ENCODE data around the gene CDH23. TPM values are rescaled to one million over a fixed set of nuclear protein-coding genes. Genes with fewer than 3 reads are reported as not detected.
"Not testable (repeated sequence)": the region's sequence is repeated elsewhere in the genome, so short reads cannot be mapped to it uniquely, and the experiment has no call there.

CDH23 gene
- polyA plus RNA-seq, 1 experiment = 0.01 TPM

DNA sequence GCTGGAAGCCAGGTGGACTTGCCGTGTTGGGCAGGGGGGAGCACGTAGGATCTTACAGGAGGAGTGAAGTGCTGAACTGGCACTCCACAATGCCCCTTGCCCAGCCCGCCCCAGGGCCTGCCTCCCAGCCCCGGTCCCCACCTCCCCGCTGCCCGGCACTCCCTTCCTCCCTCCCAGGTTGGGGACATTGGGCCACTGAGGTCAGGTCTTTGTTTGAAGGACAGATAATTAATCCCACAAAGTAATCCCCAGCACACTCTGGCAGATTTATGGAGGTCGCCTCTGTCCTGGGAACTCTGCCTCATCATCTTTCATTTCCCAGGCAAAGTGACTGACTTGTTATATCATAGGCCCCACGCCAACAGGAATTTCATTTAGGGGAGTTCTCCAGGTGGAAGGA lies 200.0 kb downstream of the CDH23 start:
- DNase-seq (ENCODE audit: low read depth, low spot score) = no peak
- no peak overlapping the region for H3K27ac ChIP-seq (ENCODE audit: low read depth, low read length)
- CTCF ChIA-PET = interaction anchor here (1.3 kb wide), 1 partner anchor 27 kb away, joined by 3 read pairs; no protein-coding TSS in a partner anchor

GRCh38 chr10:71597821-71598498 lies 201.2 kb downstream of the CDH23 start:
- H3K27ac ChIP-seq (ENCODE audit: low read depth, low read length) = no peak overlapping the region
- no peak for DNase-seq (ENCODE audit: low read depth, low spot score)
- no peaks in the 10 kb centered on the region for H3K9me3 ChIP-seq (ENCODE audit: control insufficient read depth, insufficient read depth, low read length)
- TF ChIP-seq, protein P1, sequence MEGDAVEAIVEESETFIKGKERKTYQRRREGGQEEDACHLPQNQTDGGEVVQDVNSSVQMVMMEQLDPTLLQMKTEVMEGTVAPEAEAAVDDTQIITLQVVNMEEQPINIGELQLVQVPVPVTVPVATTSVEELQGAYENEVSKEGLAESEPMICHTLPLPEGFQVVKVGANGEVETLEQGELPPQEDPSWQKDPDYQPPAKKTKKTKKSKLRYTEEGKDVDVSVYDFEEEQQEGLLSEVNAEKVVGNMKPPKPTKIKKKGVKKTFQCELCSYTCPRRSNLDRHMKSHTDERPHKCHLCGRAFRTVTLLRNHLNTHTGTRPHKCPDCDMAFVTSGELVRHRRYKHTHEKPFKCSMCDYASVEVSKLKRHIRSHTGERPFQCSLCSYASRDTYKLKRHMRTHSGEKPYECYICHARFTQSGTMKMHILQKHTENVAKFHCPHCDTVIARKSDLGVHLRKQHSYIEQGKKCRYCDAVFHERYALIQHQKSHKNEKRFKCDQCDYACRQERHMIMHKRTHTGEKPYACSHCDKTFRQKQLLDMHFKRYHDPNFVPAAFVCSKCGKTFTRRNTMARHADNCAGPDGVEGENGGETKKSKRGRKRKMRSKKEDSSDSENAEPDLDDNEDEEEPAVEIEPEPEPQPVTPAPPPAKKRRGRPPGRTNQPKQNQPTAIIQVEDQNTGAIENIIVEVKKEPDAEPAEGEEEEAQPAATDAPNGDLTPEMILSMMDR (IDR thresholded peaks at IDR 0.05; ENCODE audit: low read depth, low read length) = no peak
- ChIA-PET CTCF (interaction anchor here (0.8 to 1.3 kb wide), 2 partner anchors 11 to 28 kb away, joined by 3 to 9 read pairs; no protein-coding TSS in a partner anchor), POLR2A (no interaction called here)
- H3K4me3 ChIP-seq (ENCODE audit: low read depth, low read length) = no peak overlapping the region
- H3K27me3 ChIP-seq (ENCODE audit: control insufficient read depth, insufficient read depth, low read length) = no peaks in the 10 kb centered on the region

More for the DNA sequence above, 200.0 kb downstream of the CDH23 start:
- Histone ChIP-seq H3K4me3 (ENCODE audit: low read depth, low read length) (no peak overlapping the region), H3K27me3 (ENCODE audit: control insufficient read depth, insufficient read depth, low read length) (peaks cover 7% of the 10 kb centered on the region), H3K9me3 (ENCODE audit: control insufficient read depth, insufficient read depth, low read length) (no peaks in the 10 kb centered on the region)
- POLR2A ChIA-PET = no interaction called here
- TF ChIP-seq, protein P1 (IDR thresholded peaks at IDR 0.05; ENCODE audit: low read depth, low read length) = no peak

DNA sequence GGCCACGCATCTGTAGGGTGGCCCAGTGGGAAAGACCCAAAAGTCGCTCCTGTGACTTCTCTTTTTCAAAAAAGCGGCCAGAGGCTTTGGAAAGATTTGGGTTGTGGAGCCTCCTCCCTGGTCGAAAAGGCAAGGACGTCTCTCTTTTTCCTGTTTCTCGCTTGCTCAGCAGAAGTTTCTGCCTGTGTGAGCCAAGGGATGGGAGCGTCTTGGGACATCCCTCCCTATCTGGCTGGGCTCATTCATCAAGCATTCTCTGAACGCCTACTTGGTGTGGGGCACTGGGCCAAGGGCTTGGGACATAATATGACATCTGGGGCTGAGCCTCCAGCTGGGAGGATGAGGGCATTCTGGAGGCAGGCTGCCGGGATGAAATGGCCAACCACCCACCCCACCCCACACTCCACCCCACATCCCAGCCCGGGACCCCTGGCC lies 201.9 kb downstream of the CDH23 start:
- ChIA-PET POLR2A (no interaction called here), CTCF (interaction anchor here (0.6 to 0.8 kb wide), 2 partner anchors 10 to 114 kb away, joined by 3 to 9 read pairs; no protein-coding TSS in a partner anchor)
- Histone ChIP-seq H3K27me3 (ENCODE audit: control insufficient read depth, insufficient read depth, low read length) (no peaks in the 10 kb centered on the region), H3K4me3 (ENCODE audit: low read depth, low read length) (no peak overlapping the region), H3K9me3 (ENCODE audit: control insufficient read depth, insufficient read depth, low read length) (no peaks in the 10 kb centered on the region), H3K27ac (ENCODE audit: low read depth, low read length) (no peak overlapping the region)
- no peak for DNase-seq (ENCODE audit: low read depth, low spot score)
- TF ChIP-seq, protein P1 (IDR thresholded peaks at IDR 0.05; ENCODE audit: low read depth, low read length) = no peak

- no peak overlapping the region for H3K27ac ChIP-seq (ENCODE audit: low read depth, low read length)
- ChIA-PET POLR2A (no interaction called here), CTCF (no interaction called here)
- DNase-seq (ENCODE audit: low read depth, low spot score) = no peak
- no peaks in the 10 kb centered on the region for H3K27me3 ChIP-seq (ENCODE audit: control insufficient read depth, insufficient read depth, low read length)
- TF ChIP-seq, protein P1 (IDR thresholded peaks at IDR 0.05; ENCODE audit: low read depth, low read length) = no peak
- no peaks in the 10 kb centered on the region for H3K9me3 ChIP-seq (ENCODE audit: control insufficient read depth, insufficient read depth, low read length)
- no peak overlapping the region for H3K4me3 ChIP-seq (ENCODE audit: low read depth, low read length)
Measured at GRCh38 chr10:71599518-71599917, 202.8 kb downstream of the CDH23 start.

DNA sequence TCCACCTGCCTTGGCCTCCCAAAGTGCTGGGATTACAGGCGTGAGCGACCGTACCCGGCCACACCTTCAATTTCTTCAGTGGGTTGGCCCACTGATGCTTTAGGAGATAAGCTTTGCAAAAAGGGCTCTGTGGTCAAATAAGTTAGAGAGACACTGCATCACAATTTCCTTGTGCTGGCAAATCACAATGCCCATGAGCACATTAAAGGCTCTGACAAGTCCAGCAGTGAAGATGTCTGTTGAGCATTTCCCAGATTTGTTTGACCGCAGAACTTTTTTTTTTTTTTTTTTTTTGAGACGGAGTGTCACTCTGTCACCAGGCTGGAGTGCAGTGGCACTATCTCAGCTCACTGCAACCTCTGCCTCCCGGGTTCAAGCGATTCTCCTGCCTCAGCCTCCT lies 203.5 kb downstream of the CDH23 start:
- H3K9me3 ChIP-seq (ENCODE audit: control insufficient read depth, insufficient read depth, low read length); CTCF ChIA-PET; POLR2A ChIA-PET; H3K27me3 ChIP-seq (ENCODE audit: control insufficient read depth, insufficient read depth, low read length); DNase-seq (ENCODE audit: low read depth, low spot score); H3K27ac ChIP-seq (ENCODE audit: low read depth, low read length); H3K4me3 ChIP-seq (ENCODE audit: low read depth, low read length): not testable (repeated sequence)
